Ureter (tissue), 1 donor: Measurements from ENCODE around the gene SMC1A. TPM values are rescaled to one million over a fixed set of nuclear protein-coding genes. Genes with fewer than 3 reads are reported as not detected.
"Not testable (repeated sequence)": the region's sequence is repeated elsewhere in the genome, so short reads cannot be mapped to it uniquely, and the experiment has no call there.

ENCODE experiments used
- DNase-seq: peaks from one replicate; pipeline ENCODE4 v3.0.0-alpha.2; 2020; ENCODE audit warnings: low spot score
- total RNA-seq: library from RNA; stranded (reverse); gene quantifications from one replicate; pipeline ENCODE4 v1.2.4, GENCODE V29; 2023
- donor health status: DM: yes; HTN: yes; CAD: no.

The SMC1A gene
- total RNA-seq = 76.4 TPM

DNA sequence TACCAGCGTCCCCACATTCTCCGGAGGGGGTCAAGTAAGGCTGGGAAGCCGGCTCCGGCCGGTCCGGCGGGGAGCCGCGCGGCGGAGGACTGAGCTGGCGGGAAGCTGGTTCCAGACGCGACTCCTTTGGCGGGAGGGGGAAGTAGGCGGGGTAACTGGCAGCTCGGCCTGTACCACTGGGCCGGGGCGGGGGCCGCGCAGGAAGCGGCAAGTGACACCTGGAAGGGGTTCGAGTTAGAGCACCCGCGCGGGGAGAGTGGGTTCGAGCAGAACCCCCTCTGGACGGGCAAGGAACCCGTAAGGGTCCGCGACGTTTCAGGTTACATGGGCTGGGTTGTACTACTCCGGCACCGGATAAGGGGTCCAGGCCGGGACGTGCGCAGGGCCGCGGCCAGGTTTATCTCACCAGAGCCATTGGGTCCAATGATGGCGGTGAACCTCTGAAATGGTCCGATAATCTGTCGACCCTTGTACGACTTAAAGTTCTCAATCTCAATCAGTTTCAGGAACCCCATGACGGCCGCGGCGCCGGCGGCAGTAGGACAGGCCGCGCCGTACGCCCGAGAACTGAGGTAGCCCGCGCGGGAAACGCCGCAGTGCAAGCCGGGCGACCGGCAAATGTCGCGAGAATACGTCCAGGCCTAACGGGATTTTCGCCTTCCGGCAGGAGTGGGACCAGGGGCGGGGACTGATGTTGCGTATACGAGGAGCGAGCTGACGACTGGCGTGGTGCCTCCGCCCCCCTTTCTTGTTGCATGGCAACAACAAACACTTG, at the start of gene SMC1A:
SMC1A (minus strand) TSS at position 569 of the 775 bp plus-strand sequence; CDS start at position 515, 54 bp downstream.
- DNase-seq = peak; percentile 99

DNA sequence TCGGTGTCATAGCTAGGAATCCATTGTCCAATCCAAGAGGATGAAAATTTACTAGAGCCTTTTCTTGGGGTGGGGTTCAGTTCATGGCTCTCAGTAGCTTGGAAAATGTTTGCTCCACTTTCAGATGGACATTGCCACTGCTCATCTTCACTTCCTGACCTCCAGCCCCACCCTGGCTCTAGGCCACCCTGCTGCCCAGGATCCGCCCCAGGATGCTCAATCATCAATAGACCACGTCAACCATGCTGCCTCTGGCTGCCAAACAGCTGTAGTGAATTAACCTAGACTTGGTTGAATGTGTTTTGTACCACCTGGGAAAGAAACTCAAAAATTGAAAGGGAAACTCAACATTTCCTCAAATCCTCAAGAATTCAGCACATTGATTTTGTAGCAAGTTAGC, 48.9 kb upstream of the SMC1A start:
- no peak for DNase-seq

DNA sequence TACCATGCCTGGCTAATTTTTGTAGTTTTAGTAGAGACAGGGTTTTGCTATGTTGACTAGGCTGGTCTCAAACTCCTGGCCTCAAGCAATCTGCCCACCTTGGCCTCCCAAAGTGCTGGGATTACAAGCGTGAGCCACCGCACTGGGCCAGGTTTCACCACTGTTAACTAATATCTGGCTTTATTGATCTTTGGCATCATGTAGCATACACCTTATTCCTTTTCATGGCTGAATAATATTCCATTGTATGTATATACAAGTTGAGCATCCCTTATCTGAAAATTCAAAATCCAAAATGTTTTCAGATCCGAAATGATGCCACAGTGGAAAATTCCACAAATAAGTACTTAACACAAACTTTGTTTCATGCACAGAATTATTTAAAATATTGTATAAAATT, 46.2 kb upstream of the SMC1A start:
- DNase-seq = not testable (repeated sequence)

DNA sequence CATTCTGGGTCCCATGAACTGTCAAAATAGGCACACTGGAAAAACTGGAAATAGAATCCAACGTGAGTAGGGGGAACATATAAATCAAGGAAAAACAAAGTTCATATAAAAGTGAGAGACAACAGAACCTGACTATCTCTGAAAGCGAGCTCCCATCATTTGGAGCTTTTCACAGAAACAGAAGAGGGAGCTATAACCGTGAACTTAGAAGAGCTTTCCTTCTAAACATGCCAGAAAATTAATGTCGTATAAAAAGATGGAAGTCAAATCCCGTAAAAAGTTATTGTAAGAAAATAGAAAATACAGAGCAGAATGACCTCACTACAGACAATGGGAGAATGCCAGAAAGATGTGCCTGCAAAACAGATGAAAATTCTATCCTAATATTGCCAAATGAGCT, 35.6 kb upstream of the SMC1A start:
- no peak for DNase-seq

DNA sequence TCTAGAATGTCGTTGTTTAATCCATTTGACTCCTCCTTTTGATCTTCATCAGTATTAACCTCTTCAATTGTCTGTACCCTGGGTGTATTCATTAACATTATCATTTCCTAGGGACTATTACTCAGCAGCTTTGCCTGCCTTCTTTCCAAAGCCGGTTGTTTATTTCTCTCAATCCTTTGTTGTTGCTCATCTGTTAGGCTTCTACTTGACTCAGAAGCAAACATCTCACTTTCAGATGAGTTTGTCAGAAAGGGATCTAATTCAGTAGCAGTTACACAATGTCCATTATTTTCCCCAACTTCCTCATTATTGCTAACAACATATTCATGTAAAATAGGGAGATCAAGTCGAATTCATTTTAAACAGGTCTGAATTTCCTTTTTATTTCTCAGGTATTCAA, 33.8 kb upstream of the SMC1A start:
- no peak for DNase-seq

DNA sequence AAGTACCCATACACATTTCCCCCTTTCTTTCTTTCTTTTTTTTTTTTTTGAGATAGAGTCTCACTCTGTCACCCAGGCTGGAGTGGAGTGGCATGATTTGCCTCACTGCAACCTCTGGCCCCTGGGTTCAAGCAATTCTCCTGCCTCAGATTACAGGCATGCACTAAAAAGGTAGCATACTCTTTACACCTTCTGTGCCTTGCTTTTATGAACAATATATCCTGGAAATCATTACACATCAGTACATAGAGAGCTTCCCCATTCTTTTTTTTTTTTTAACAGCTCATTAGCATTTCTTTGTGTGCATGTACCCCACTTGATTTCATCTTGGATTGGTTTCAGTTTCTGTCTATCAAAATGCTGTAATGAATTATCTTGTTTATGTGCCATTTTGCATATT, 30.4 kb upstream of the SMC1A start:
- DNase-seq = no peak

DNA sequence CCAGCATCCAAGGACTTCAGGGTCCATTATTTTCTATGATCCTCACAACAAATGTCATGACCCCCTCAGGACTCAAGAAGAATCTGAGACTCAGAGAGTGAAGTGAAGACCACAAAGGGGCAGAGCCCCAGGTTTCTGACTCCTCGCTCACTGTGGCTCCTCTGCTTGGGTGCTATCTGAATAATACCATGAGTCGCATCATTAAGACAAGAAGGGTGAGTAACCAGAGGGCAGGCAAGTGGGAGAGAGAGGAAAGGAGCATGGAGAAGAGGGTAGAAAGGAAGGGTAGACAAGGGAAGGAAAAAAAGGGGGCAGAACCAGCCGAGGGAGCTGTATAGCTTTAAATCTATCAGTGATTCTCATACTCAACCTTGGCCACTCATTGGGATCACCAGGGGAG, 27.2 kb upstream of the SMC1A start:
- DNase-seq = no peak

DNA sequence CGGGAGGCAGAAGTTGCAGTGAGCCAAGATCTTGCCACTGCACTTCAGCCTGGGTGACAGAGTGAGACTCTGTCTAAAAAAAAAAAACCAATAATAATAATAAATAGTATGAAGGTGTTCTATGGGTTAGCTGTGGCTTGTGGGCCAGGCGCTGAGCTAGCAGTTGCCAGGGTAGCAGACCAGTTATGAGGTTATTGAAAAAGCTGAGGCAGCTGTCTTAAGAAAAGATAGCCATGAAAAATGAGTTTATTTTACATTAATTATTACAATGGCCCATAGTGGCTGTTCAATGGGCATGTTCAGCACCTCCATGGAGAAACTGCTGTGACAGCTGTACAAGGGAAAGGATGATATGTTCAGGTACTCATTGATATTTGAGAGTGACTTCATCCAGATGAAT, 25.0 kb upstream of the SMC1A start:
- no peak for DNase-seq

DNA sequence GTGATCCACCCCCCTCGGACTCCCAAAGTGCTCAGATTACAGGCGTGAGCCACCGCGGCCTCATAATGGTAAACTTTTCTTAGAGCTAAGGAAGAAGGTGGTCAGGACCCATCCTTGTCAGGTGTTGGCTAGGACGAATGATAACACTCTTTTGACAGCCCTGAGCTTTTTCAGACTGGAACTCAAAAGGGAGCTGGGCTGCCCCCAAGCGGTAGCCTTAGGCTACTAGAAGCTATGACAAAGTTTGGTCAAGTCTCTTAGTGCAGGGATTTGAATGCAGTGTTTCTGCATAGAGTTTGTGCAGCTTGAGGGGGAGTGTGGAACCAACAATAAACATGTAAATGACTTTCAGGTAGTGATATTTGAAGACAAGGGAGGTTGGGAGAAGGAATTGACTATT, 23.5 kb upstream of the SMC1A start:
- no peak for DNase-seq

DNA sequence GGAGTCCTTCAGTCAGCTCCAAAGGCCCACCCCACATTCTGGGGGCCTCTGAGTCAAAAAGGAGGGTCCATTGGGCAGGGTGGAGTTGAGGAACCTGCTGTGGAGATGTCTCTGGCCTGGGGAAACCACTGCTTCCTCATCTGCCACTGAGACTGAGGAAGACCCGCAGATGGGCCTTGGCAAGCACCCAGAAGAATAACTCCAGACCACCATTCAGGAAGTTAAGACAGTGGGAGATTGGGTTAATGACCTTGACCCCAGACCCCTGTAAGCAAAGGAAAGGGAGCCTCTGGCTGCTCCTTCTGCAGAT, 19.8 kb upstream of the SMC1A start:
- DNase-seq = no peak

DNA sequence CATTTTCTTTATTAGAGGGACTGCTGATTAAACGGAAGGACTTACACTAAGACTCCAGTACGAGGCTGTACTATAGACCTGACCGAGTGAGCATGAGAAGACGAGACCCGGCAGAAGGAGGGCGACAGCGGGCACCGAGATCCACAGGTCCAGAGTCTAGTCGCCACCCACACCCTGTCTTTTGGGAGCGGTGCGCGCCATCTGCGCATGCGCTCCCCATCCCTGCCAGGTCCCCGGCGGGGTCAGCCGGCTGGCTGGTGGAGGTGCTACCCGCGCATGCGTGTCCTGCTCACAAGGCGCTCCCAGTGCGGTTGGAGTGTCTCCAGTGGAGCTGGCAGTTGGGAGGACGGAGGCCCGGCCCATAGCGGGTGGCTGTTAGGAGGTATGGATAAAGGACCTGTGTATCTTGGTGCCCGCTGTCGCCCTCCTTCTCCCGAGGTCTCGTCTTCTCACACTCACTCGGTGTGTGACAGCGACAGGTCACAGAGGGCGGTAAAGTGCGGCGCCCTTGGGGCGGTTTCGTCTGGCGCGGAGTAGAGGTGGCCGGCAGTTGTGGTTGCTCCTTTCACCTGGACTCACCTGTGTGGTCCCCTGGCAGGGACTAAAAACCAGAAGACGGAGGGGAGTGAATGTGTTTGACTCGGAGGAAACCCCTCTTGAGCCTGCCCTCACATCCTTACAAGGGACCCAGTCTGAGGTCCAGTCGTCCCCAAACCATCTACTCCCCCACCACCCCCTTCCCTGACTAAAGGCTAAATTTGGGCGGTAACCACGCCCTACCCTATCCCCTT, 19.3 kb upstream of the SMC1A start:
- peak; percentile 65 for DNase-seq

DNA sequence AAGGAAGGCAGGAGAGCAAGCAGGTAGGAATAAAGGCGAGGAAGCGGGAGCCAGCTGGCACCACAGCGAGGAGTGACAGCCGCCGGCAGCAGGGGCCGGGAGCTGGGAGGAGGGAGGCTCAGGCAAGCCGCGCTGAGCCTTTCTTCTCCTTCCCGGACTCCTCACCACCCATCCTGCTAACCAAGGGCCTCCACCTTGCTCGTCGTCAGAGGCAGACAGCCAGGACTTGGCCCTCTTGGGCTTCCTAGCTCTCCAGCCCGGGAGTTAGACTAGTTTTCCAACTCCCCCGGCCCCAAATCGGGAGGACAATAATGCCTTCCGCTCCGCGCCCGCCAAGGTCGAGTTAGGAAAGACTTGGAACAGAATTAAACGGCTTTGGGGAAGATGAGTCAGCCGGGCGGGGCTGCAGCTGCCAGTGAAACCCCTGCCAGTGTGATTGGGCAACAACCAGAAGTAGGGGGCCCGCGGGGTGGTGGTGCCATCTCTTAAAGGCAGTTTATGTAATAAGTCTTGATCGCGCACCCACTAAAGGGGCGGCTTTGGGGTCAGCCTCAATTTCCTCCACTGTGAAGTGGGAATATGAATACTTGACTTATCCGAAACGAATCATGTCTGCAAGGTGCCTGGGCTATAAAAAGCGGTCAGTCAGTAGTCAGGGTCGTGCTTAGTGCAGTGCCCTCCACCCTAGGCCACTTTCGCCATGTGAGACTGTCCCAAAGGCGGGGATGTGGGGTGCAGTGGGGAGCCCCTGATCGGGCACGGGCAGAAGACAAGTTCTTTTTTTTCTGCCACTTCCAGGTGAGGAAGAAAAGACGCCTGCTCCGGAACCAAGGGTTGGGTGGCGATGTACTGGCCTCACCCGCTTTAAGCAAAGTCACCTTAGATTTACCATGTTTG, 18.4 kb upstream of the SMC1A start:
- DNase-seq = peak; percentile 72

DNA sequence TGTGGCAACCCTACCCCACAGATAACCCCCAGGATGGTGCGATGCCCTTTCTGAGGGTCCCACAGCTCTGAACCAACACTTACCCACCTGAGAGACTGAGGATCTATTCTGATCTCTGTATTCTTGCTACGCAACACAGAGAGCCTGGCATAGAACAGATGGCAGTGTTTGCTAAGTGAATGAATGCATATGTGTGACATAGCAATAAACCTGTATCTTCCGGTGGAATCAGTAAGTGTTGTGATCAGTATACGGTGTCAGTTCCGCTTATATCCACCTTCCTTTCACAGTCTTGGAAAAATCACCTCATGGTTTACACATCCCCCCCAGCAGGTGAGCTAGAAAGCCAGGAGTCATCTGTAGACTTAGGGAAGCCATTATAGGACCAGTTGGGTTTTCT, 17.6 kb upstream of the SMC1A start:
- no peak for DNase-seq

DNA sequence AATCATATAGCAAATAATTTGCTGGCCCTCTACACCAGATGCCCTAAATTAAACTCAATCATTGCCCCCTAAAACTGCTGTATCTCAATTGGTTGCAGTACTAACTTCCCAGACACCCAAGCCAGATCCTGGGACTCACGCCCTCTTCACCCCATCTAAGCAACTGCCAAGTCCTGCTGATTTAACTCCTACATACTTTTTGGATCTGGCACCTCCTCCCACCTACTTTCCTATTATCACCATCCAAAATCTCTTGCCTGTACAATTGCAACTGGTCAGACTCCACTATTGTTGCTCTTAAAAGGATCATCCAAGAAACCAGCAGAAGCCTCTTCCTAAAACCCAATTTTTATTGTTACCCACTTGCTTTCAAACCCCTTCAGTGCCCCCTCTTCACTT, 16.4 kb upstream of the SMC1A start:
- DNase-seq = no peak

DNA sequence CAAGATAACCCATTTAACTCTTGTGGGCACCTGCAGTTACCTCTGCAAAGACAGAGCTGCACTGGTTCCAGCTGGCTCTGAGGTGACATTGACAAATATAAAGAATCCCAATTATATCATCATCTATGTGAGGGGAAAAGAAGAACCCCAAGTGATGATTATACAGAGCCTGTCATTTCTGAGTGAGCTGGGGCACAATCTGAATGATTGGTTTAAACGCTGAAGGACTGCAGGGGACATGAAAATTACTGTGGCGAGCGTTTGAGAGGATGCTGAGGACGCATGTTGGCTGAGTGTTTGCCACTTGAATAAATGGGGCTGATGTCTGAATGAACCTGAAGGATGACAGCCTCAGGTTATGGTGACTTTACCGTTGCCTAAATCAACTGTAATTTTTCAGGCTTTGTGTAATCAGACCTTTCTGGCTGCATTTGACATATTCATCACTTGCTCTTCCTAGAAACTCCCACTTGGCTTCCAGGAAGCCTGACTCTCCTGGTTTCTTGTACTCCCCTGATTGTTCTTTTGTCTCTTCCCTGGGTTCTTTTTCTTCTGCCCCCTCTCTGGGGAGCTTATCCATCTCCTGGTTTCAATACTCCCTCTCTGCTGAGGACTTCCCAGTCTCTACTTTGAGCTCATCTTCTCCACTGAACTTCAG, 15.8 kb upstream of the SMC1A start:
- DNase-seq = no peak

DNA sequence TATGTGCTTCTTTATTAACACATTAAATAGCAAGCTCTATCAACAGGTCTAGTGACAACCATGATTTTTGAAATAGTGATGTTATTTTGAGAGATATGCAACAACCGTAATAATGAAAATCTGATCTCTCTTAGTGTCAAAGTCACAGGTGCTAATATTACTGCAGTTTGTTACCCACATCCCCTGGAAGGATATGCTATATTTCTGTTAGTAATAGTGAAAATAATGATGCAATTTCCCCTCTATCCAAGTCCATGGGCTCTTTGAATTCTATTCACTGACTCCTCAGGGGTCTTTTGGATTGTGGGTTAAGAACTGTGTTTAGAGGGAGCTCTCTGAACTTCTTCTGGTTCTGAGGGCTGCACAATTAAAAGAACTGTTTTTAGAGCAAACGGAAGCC, 14.8 kb upstream of the SMC1A start:
- no peak for DNase-seq

DNA sequence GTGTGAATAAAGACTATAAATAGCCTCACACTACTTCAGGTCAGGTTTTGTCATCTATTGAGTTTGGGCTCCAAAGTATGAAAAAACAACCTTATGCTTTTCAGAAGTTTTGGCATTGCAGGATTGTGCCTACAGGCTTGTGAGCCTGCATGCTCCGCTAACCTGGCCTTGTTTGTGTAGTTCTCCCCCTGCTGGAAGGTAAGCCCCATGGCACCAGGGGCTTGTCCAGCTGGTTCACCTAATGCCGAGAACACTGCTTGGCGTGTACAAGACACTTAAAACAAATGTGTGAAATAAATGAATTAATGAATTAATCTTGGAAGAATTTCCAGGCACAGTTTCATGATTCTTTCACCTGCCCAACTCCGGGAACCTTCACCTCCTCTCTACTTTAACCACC, 13.5 kb upstream of the SMC1A start:
- peak; percentile 73 for DNase-seq

DNA sequence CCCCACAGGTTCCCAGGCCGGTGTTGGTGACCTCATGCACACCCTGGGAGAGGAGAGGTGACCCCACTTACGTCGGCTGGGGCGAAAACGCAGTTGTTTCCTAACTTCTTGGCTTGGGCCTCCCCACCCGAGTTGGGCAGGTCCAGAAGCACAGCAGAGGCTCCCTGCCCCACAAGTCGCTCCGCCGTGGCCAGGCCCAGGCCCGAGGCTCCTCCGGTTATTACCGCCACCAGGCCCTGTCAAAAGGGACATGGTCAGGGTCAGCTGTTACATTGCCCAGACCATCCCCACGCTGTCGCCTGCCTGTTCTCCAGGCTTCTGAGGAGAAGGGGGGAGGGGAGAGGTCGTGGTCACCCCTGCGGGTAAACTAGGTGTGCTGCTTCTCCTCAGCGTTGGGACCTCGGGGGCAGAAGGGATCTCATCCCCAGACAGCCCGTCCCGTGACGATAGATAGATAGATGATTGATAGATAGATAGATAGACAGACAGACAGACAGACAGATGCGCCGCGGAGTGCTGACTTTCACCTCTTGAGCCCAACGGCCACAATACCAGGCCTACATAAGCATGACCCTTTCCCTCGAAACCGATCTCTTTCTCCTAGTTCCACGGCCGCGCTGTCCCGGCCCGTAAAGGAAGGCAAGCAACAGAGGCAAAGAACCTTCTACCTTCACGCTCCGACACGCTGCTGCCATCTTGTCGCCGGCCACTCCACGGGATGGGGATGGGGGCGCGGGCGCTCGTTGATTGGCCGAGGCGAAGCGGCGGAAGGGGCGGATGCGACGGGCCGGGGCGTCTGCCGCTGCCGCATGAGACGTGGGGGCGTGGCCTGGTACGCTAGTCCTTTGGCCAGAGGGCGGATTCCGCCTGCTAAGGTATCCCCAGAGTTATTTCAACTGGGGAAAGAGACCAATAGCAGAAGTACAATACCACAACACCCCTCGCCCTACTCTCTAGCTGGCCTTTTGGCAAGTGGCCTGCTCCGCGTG, 11.5 kb upstream of the SMC1A start, which contains the start of gene HSD17B10:
HSD17B10 (minus strand) TSS at position 720 of the 989 bp plus-strand sequence; CDS start at position 695, 25 bp downstream.
- DNase-seq = peak; percentile 88

DNA sequence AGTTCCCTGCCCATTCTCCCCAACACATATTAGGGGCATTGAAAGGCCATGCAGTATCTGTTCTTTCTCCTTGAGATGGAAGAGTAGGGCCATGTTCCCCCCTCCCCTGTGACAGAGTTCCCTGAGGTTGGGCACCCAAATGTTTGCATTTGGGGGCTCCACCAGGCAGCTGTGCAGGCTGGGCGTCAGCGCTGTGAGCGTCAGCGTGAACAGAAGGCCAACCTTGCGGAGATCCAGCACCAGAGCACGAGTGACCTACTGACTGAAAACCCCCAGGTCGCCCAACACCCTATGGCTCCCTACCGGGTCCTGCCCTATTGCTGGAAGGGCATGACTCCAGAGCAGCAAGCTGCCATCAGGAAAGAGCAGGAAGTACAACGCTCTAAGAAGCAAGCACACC, 7.8 kb upstream of the SMC1A start:
- no peak for DNase-seq

DNA sequence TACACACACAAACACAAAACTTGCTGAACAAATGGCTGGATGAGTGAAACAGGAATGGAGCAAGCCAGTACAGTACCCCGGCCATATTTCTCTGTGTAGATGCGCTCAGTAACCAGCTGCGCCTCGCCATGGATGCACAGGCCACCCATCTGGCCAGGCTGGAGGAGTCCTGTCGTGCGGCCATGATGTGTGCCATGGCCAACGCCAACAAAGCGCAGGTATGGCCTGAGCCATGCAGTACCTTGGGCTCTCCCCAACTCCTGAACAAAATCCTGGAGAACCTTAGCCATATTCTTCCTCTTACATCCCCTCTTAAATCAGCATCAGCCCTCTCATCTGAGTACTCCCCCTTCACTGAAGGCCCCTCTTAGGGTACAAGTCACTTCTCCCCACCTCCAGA, 7.3 kb upstream of the SMC1A start:
- no peak for DNase-seq
